Ramos (cell line): Measurements from ENCODE around the gene BORCS8.
"Not testable (repeated sequence)": the region's sequence is repeated elsewhere in the genome, so short reads cannot be mapped to it uniquely, and the experiment has no call there.

Source experiments
- in situ Hi-C: fragments of 300-500 bp; cut with MboI; formaldehyde crosslinking; loops from one replicate; pipeline ENCODE4 v1.14.3; 2022; ENCODE audit warnings: low sequenced_read_pairs; ENCODE audit not compliant: unreplicated experiment

BORCS8 gene

DNA sequence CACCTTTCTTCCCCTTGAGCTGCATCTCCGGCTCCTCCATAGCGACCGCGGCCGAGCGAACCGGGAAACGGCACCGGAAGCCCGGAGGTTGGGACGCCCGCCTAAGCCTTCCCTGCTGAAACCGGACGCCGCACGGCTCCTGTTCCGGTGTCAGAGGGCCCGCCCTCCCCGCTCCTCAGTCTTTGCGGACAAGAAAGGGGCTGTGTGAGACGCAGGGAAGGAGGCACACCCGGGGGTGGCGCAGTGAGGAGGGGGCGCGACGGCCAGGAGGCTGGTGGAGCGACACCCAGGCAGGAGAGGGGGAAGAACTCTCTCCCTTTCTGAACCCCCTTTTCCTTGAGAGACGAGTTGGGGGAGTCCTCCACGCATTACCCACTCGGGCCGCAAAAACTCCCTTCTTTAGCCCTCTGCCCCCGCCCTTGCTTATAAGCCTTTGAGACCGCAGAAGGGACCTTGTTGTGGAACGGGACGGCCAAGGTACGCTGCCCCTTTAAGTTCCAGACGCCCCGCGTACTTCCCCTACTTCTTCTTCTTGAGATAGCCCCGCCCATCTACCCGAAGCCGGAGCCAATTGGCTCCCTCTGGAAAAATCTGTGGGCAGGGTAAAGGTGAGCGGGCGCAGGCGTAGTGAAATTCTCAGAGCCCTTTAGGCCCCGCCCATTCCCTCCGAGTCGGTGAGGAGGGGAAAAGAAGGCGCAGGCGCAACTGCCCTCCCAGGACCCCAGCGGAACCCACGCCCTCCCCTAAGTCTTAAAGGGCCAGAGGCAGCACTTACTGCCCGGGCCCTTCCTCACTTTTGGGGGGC lies at the start of gene BORCS8, which contains the start of gene RFXANK:
Gene BORCS8 (minus strand): TSS at position 75 of the 805 bp plus-strand sequence. CDS start 35 bp downstream, at position 40.
Gene RFXANK (plus strand): TSS at position 181 of the 805 bp plus-strand sequence. CDS start 1,689 bp downstream, outside the sequence.
- in situ Hi-C loops = no loop called here

DNA sequence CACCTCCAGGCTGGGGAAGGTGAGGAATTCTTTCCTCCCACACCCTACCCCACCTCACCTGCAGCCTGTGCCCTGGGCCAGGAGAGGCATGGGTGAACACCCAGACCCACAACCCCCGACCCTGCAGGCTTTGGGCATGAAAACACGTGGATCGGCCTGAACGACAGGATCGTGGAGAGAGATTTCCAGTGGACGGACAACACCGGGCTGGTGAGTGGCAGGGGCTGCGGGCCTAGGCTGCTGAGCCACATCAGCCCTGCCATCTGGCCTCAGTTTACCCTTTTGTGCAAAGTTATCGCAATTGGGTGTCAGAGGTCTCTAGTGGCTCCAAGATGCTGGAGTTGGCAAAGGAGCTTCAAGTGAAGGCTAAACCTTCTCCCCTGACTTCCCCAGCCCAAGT lies 48.5 kb upstream of the BORCS8 start:
- in situ Hi-C loops = no loop called here

DNA sequence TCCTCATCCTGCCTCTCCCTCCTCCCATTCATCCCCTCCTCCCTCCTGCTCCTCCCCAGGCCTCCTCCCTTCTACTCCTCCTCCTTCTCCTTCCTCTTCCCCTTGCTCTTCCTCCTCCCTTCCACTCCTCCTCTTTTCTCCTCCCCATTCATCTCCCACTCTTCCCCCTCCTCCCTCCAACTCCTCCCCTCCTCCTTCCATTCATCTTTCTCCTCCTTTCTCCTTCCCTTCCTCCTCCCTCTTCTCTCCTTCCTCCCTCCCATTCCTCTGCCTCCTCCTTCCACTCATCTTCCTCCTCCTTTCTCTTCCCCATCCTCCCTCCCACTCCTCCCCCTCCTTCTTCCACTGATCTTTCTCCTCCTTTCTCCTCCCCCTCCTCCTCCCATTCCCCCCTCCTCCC lies 47.7 kb upstream of the BORCS8 start:
- in situ Hi-C loops = no loop called here

DNA sequence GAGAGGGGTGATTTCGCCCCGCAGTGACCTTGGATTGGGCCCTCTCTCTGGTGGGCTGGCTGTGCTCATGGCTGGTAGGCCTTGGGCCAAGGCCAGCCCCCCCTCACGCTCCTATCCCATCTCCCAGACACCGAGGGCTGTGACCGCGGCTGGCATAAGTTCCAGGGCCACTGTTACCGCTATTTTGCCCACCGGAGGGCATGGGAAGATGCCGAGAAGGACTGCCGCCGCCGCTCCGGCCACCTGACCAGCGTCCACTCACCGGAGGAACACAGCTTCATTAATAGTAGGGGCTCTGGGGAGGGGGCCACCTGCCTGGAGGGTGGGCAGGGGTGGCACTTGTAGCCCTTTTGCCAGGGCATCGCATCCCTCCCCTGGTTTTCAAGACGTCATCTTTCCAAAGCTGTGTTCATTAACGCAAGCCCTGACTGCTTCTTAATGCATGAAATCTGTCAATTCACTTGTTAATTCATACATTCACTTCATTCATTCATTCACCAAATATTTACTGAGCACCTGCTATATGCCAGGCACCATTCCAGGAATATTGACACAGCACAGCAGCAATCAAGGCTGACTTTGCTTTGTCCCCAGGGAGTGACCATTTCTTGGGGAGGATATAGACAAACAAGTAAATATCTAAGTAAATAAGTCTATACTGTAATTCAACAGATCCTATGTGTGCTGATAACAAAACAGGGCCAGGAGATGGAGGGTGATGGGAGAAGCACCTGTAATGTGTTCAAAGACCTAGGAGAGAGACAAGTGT lies 46.4 kb upstream of the BORCS8 start:
- in situ Hi-C loops = no loop called here

DNA sequence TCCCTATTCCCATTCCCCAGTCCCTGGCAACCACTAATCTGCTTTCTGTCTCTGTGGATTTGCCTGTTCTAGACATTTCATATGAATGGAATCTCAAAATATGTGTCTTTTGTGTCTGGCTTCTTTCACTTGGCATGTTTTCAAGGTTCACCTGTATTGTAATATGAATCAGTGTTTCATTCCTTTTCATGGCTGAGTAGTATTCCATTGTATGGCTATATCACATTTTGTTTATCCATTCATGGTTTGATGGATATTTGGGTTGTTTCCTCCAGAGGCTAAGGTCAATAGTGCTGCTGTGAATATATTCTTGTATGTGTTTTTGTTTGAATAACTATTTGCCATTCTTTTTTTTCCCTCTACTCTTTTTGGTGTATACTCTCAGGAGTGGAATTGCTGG lies 44.2 kb upstream of the BORCS8 start:
- in situ Hi-C loops = no loop called here

DNA sequence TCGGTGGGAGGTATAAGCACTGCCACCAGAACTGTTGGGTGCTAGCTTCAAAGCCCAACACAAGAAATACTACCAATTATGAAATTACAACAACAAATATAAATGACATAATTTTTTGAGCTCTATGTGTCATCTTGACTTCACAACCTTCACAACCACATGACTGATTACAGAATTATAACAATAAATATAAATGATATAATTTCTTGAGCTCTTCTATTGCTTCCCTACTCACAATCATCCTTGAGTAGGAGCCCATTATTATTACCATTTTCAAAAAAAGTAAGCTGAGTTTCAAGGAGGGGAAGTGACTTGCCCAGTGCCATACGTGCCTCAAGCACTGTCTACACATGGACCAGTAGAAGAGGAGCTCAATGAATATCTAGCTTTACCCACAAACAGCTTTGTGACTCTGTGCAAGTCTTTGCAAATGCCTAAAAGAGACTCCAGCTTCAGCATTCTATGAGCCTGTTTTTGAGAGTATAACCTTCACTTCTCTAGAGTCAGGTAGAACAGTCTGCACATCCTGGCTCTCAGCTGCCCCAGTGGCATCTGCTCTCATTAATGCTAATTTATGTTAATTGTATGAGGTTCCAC lies 42.4 kb upstream of the BORCS8 start:
- in situ Hi-C loops = no loop called here

DNA sequence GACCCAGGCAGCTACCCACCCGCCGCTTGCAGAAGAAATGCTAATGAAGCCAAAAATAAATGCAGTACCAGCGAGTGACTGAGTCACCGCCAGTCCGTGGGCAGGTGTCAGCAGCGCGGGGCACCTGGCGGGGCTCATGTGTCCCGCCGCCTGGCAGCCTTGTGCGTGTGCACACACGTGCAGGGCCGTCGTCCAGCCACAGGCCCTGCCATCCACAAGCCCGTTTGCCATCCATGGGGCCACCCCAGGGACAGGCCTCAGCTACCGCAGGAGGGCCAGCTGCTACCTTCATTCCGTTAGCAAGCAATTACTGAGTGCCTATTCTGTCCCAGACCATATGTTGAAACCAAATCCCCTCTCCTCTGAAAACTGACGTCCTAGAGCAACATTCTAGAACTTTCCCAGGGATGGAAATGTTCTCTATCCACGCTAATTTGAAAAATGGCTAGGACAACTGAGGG lies 40.3 kb upstream of the BORCS8 start:
- in situ Hi-C loops = no loop called here

DNA sequence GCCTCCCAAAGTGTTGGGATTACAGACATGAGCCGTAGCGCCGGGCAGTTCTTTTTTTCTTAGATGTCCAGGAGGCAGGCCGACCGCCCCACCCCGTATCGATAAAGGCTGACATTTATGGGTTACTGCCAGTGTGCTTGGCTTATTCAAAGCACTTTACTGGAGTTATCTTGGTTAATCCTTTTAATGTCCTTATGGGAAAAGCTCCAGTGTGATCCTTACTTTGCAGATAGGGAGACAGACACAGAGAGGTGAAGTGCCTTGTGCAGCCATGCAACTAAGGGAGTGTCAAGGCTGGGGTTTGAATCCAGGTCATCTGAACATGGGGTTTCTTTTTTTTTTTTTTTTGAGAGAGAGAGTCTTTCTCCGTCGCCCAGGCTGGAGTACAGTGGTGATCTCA lies 39.0 kb upstream of the BORCS8 start:
- in situ Hi-C loops = no loop called here

DNA sequence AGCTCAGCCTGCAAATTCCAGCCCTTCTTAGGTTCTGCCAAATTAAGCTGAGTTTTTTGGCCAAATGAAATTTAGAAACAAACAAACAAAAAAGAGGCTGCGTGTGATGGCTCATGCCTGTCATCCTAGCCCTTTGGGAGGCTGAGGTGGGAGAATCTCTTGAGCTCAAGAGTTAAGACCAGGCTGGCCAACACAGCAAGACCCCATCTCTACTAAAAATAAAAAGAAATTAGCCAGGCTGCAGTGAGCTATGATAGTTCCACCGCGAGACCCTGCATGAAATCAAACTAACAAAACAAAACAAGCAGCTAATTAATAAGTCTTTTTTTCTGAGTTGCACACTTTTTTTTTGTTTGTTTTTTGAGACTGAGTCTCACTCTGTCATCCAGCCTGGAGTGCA lies 37.7 kb upstream of the BORCS8 start:
- in situ Hi-C loops = no loop called here

DNA sequence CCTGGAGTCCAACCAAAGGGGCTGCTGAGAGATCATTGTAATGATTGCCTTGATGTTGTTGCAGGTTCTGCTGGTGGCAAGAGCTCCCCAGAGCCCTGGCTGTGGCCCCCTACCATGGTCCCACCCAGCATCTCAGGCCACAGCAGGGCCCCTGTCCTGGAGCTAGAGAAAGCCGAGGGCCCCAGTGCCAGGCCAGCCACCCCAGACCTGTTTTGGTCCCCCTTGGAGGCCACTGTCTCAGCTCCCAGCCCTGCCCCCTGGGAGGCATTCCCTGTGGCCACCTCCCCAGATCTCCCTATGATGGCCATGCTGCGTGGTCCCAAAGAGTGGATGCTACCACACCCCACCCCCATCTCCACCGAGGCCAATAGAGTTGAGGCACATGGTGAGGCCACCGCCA lies 35.3 kb upstream of the BORCS8 start:
- in situ Hi-C loops = no loop called here

DNA sequence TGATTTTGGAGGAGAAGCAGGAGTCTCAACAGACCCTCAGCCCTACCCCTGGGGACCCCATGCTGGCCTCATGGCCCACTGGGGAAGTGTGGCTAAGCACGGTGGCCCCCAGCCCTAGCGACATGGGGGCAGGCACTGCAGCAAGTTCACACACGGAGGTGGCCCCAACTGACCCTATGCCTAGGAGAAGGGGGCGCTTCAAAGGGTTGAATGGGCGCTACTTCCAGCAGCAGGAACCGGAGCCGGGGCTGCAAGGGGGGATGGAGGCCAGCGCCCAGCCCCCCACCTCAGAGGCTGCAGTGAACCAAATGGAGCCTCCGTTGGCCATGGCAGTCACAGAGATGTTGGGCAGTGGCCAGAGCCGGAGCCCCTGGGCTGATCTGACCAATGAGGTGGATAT lies 34.7 kb upstream of the BORCS8 start:
- in situ Hi-C loops = no loop called here

DNA sequence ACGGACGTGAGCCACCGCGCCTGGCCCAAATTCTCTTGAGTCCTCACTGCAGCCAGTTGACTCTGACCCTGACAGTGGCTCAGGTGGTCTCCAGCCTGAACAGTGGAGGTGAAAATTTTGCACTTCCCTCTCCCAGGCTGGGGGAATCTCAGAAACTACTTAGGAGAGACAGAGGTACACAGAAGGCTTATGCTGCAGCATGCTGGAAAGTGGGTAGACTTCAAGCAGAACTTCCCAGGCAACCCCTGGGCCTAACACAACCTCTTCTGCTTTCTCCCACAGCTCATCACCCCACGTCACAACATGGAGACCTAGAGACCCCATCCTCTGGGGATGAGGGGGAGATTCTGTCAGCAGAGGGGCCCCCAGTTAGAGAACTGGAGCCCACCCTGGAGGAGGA lies 34.3 kb upstream of the BORCS8 start:
- in situ Hi-C loops = no loop called here

DNA sequence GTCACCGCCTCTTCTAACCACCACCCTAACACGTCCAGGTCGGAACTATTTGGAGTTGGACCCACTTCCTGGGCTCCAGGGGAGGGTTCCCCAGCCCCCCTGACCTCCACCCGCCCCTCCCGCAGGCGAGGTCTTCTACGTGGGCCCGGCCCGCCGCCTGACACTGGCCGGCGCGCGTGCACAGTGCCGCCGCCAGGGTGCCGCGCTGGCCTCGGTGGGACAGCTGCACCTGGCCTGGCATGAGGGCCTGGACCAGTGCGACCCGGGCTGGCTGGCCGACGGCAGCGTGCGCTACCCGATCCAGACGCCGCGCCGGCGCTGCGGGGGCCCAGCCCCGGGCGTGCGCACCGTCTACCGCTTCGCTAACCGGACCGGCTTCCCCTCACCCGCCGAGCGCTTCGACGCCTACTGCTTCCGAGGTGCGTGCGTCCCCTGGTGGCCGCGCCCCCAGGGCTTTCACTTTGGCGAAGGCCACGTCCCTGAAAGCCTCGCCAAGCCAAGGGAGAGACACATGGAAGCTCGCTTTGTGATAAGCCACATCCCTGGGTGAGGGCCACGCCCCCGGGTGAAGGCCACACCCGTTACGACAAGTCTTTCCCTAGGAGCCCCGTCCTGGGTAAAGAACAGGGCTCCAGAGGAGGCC lies 33.0 kb upstream of the BORCS8 start:
- in situ Hi-C loops = no loop called here

DNA sequence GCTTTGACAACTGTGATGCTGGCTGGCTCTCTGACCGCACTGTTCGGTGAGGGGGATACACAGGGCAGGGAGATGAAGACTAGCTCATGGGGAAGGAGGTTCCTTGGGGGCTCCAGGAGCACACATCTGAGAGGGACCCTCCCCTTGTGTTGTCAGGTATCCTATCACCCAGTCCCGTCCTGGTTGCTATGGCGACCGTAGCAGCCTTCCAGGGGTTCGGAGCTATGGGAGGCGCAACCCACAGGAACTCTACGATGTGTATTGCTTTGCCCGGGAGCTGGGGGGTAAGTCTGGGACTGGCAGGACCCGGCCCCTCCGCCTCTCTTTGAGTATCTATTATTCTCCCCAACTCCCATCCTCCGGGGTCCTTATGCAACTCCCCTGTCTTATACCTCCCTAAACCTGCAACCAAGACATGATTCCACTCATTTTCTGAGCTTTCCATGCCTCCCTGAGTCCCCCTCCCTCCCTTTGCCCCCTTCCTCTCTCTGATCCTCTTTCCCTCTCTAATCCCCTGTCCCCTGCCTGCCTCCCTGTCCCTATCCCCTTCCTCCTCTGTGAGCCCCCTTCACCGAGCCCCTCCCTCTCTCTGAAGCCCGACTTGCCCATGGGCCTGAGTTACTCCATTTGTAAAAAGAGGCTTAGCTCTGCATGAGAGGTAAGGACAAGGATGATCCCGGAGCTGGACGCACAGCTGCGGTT lies 32.3 kb upstream of the BORCS8 start:
- in situ Hi-C loops = no loop called here

DNA sequence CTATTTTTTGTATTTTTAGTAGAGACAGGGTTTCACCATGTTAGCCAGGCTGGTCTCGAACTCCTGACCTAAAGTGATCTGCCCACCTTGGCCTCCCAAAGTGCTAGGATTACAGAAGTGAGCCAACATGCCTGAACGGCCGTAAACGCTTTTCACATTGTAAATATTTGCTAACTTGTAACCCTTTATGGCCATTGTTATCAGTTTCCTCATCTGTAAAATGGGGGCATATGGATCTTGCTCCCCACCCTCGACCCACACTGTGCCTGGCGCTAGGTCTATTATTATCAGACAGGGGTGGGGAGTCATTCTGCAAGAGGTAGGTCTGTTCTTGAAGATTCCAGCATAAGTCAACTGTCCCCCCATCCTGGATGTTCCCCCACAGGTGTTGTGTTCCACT lies 31.7 kb upstream of the BORCS8 start:
- in situ Hi-C loops = no loop called here

DNA sequence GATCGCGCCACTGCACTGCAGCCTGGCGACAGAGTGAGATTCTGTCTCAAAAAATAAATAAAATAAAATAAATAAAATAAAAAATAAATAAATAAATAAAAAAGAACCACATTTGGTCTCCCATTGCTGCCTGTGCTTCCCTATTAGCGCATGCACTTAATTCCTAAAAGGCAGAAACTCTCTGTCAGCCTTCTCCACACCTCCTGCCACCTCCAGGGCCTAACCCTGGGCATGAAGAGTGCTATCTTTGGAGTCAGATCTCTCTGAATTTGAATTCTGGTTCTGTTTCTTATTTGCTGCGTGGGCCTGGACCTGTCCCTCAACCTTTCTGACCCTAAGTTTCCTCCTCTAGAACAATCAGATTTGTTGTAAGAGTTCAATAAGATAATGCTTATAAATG lies 31.1 kb upstream of the BORCS8 start:
- in situ Hi-C loops = no loop called here

DNA sequence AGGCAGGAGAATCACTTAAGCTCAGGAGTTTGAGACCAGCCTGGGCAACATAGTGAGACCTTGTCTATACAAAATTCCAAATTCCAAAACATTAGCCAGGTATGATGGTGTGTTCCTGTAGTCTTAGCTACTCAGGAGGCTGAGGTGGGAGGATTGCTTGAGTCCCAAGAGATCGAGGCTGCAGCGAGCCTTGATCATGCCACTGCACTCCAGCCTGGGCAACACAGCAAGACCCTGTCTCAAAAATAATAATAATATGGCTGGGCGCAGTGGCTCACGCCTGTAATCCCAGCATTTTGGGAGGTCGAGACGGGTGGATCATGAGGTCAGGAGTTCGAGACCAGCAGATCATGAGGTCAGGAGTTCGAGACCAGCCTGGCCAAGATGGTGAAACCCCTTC lies 29.0 kb upstream of the BORCS8 start:
- in situ Hi-C loops = not testable (repeated sequence)

DNA sequence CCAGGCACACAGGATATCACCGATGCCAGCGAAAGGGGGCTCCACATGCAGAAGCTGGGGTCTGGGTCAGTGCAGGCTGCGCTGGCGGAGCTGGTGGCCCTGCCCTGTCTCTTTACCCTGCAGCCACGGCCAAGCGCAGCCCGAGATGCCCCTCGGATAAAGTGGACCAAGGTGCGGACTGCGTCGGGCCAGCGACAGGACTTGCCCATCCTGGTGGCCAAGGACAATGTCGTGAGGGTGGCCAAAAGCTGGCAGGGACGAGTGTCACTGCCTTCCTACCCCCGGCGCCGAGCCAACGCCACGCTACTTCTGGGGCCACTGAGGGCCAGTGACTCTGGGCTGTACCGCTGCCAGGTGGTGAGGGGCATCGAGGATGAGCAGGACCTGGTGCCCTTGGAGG lies 27.0 kb upstream of the BORCS8 start:
- in situ Hi-C loops = no loop called here

DNA sequence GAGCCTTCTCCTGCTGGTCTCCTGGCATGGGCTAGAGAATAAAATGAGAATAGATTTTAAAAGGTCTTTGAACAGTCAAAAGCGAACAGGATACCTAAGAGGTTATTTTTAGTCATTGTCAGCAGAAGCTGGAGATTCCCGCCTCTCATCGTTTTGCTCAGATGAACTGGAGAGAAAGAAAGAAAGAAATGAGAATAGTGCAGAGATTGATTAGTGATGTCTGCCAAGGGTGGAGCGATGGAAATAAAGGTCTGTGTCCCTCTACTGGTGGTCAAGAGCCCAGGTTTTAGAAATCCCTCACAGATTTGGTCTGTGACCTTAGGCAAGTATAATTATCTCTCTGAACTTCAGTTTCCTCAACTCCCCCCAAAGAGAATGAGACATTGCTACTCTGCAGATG lies 25.1 kb upstream of the BORCS8 start:
- in situ Hi-C loops = no loop called here

DNA sequence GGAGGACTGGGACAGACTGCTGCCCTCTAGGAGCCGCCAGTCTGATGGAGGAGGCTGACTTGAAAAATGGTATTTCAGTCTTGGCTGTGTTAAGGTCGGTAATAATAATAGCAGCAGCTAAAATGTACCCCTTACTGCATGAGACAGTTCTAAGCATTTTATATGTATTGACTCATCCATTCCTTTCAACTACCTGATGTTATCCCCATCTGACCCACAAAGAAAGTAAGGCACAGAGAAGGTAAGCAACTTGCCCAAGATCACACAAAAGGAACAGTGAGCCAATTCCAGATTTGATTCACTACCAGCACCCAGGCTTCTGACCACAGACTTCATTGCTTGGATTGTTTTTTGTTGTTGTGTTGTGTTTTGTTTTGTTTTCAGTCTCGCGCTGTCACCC lies 23.8 kb upstream of the BORCS8 start:
- in situ Hi-C loops = no loop called here
